HEK293 (cell line): ENCODE results near the gene HOXB4.

ENCODE experiments used
- CTCF ChIA-PET: fragments of 350-600 bp; formaldehyde crosslinking; extraction: SDS; loops from one replicate; lab custom pipeline; 2021; ENCODE audit warnings: antibody characterized with exemption; lab: Yijun Ruan, JAX
- POLR2A ChIA-PET: fragments of 300-600 bp; formaldehyde crosslinking; extraction: SDS; loops from one replicate; lab custom pipeline; 2020; ENCODE audit warnings: antibody characterized with exemption, inconsistent platforms; lab: Yijun Ruan, JAX
- H3K27ac ChIP-seq: fragments of 200-500 bp; sonication (Bioruptor generic); 2 replicates; pipeline ENCODE4 v1.5.1; 2014; ENCODE audit warnings: low read depth, low read length, control low read depth, inconsistent platforms; ENCODE audit errors: extremely low read depth
- H3K36me3 ChIP-seq, 2 experiments: fragments of 200-500 bp in 1 of 2; sonication (Bioruptor generic) in 1 of 2; 1 replicate in 1 of 2; 2 replicates in 1 of 2; pipeline ENCODE4 v1.5.1; 2014 to 2017; ENCODE audit warnings: inconsistent platforms in 2 of 2, low read length in 2 of 2; ENCODE audit not compliant: control insufficient read depth in 2 of 2, insufficient read depth in 1 of 2
- H3K4me1 ChIP-seq: fragments of 200-500 bp; sonication (Bioruptor generic); 2 replicates; pipeline ENCODE4 v1.5.1; 2014; ENCODE audit warnings: mild to moderate bottlenecking, low read length, inconsistent platforms; ENCODE audit not compliant: control insufficient read depth, insufficient read depth
- H3K4me3 ChIP-seq: 2 replicates; pipeline ENCODE4 v1.5.1; 2011; ENCODE audit warnings: low read depth, mild to moderate bottlenecking, control low read depth, low read length, moderate library complexity
- H3K9me3 ChIP-seq: fragments of 200-500 bp; sonication (Bioruptor generic); 2 replicates; pipeline ENCODE4 v1.5.1; 2014; ENCODE audit warnings: low read depth, low read length, inconsistent platforms; ENCODE audit not compliant: control insufficient read depth, insufficient read depth
- AEBP2 ChIP-seq: fragments of 450-650 bp; formaldehyde crosslinking; IDR thresholded peaks from 2 replicates; pipeline ENCODE4 v1.5.1; 2016; ENCODE audit warnings: missing biosample characterization, missing genetic modification characterization, borderline replicate concordance
- GLIS1 ChIP-seq: fragments of 450-650 bp; formaldehyde crosslinking; IDR thresholded peaks from 2 replicates; pipeline ENCODE4 v1.5.1; 2016; ENCODE audit warnings: missing biosample characterization, missing genetic modification characterization
- GLIS2 ChIP-seq: fragments of 450-650 bp; formaldehyde crosslinking; IDR thresholded peaks from 2 replicates; pipeline ENCODE4 v1.5.1; 2016; ENCODE audit warnings: missing biosample characterization, missing genetic modification characterization
- SCRT2 ChIP-seq: fragments of 450-650 bp; formaldehyde crosslinking; IDR thresholded peaks from 2 replicates; pipeline ENCODE4 v1.5.1; 2016; ENCODE audit warnings: missing biosample characterization, missing genetic modification characterization
- TCF7L2 ChIP-seq: IDR thresholded peaks from 2 replicates; pipeline ENCODE4 v1.6.1; 2011; ENCODE audit warnings: low read depth, mild to moderate bottlenecking, inconsistent platforms, low read length, moderate library complexity, borderline replicate concordance
- YY2 ChIP-seq: fragments of 450-650 bp; formaldehyde crosslinking; IDR thresholded peaks from 2 replicates; pipeline ENCODE4 v1.5.1; 2016; ENCODE audit warnings: missing biosample characterization, missing genetic modification characterization
- ZBTB10 ChIP-seq: fragments of 450-650 bp; formaldehyde crosslinking; IDR thresholded peaks from 2 replicates; pipeline ENCODE4 v1.5.1; 2016; ENCODE audit warnings: missing biosample characterization, missing genetic modification characterization
- ZBTB44 ChIP-seq: fragments of 450-650 bp; IDR thresholded peaks from 2 replicates; pipeline ENCODE4 v1.5.1; 2018; ENCODE audit warnings: missing biosample characterization, mild to moderate bottlenecking, missing genetic modification characterization
- ZEB2 ChIP-seq: fragments of 450-650 bp; formaldehyde crosslinking; IDR thresholded peaks from 2 replicates; pipeline ENCODE4 v1.5.1; 2016; ENCODE audit warnings: missing biosample characterization, missing genetic modification characterization
- ZNF121 ChIP-seq: fragments of 450-650 bp; formaldehyde crosslinking; IDR thresholded peaks from 2 replicates; pipeline ENCODE4 v1.5.1; 2016; ENCODE audit warnings: missing biosample characterization, missing genetic modification characterization
- ZNF132 ChIP-seq: fragments of 450-650 bp; formaldehyde crosslinking; IDR thresholded peaks from 2 replicates; pipeline ENCODE4 v1.5.1; 2017; ENCODE audit warnings: missing biosample characterization, missing genetic modification characterization, borderline replicate concordance
- ZNF133 ChIP-seq: fragments of 450-650 bp; formaldehyde crosslinking; IDR thresholded peaks from 2 replicates; pipeline ENCODE4 v1.5.1; 2016; ENCODE audit warnings: missing biosample characterization, missing genetic modification characterization
- ZNF211 ChIP-seq: fragments of 450-650 bp; formaldehyde crosslinking; IDR thresholded peaks from 2 replicates; pipeline ENCODE4 v1.5.1; 2016; ENCODE audit warnings: low read depth, missing biosample characterization, missing genetic modification characterization
- ZNF311 ChIP-seq: fragments of 450-650 bp; formaldehyde crosslinking; IDR thresholded peaks from 2 replicates; pipeline ENCODE4 v1.5.1; 2017; ENCODE audit warnings: missing biosample characterization, missing genetic modification characterization, borderline replicate concordance
- ZNF449 ChIP-seq: fragments of 450-650 bp; formaldehyde crosslinking; IDR thresholded peaks from 2 replicates; pipeline ENCODE4 v1.5.1; 2017; ENCODE audit warnings: missing biosample characterization, mild to moderate bottlenecking, missing genetic modification characterization, moderate library complexity
- ZNF513 ChIP-seq: fragments of 450-650 bp; IDR thresholded peaks from 2 replicates; pipeline ENCODE4 v1.5.1; 2018; ENCODE audit warnings: missing biosample characterization, missing genetic modification characterization
- ZNF518A ChIP-seq: fragments of 450-650 bp; formaldehyde crosslinking; conservative IDR thresholded peaks from 2 replicates; pipeline ENCODE4 v1.5.1; 2016; ENCODE audit warnings: low read depth, missing biosample characterization, missing genetic modification characterization
- ZNF548 ChIP-seq: fragments of 450-650 bp; formaldehyde crosslinking; IDR thresholded peaks from 2 replicates; pipeline ENCODE4 v1.5.1; 2016; ENCODE audit warnings: missing biosample characterization, missing genetic modification characterization
- ZNF621 ChIP-seq: fragments of 450-650 bp; formaldehyde crosslinking; IDR thresholded peaks from 2 replicates; pipeline ENCODE4 v1.5.1; 2017; ENCODE audit warnings: missing biosample characterization, missing genetic modification characterization
- ZSCAN5A ChIP-seq: fragments of 450-650 bp; formaldehyde crosslinking; IDR thresholded peaks from 2 replicates; pipeline ENCODE4 v1.5.1; 2016; ENCODE audit warnings: missing biosample characterization, missing genetic modification characterization

HOXB4 gene

GRCh38 chr17:48597528-48597777 lies 19.3 kb upstream of the HOXB4 start (continued):
- TF ChIP-seq AEBP2 (tag by site-specific recombination) = no peak
- no peak for TF ChIP-seq ZSCAN5A
- peak; percentile 85 for TF ChIP-seq GLIS2
- TF ChIP-seq ZNF121 = no peak
- TF ChIP-seq GLIS1 (tag by site-specific recombination) = no peak
- no peak for TF ChIP-seq ZNF133 (tag by site-specific recombination)
- no peak for TF ChIP-seq ZNF211 (tag by site-specific recombination)
- 0 out of 2 replicates have a peak, but pooled peaks have one; percentile 25 for TF ChIP-seq SCRT2 (tag by site-specific recombination)
- no peak for TF ChIP-seq ZNF518A (tag by site-specific recombination)

- ChIA-PET CTCF (interaction anchor here (0.6 to 2.6 kb wide), 5 partner anchors 96 to 377 kb away, joined by 3 to 10 read pairs (median 3); no protein-coding TSS in a partner anchor), POLR2A (no interaction called here)
- peak overlapping the region; percentile 87; the same call in 1 of the 2 replicates for H3K27ac ChIP-seq
- H3K4me3 ChIP-seq = peak overlapping the region; percentile 71
- H3K36me3 ChIP-seq = peaks cover 5 to 37% of the 10 kb centered on the region in 2 experiments; a peak in 1 of 3 replicates
- no peaks in the 10 kb centered on the region for H3K9me3 ChIP-seq
- peaks cover 46% of the 10 kb centered on the region for H3K4me1 ChIP-seq
- no peak; the same call in 1 of the 2 replicates for TF ChIP-seq GLIS2
- no peak for TF ChIP-seq ZNF449 (tag by site-specific recombination)
- no peak for TF ChIP-seq ZBTB10 (tag by site-specific recombination)
- no peak for TF ChIP-seq ZBTB44 (tag by site-specific recombination)
- TF ChIP-seq ZNF132 (tag by site-specific recombination) = no peak
- TF ChIP-seq ZNF548 (tag by site-specific recombination) = no peak
- peak; percentile 94 for TF ChIP-seq ZEB2 (tag by site-specific recombination)
- TF ChIP-seq ZNF311 = no peak
- TF ChIP-seq ZNF621 = no peak
- TF ChIP-seq TCF7L2 = no peak
- TF ChIP-seq ZNF513 (tag by site-specific recombination) = no peak
- TF ChIP-seq YY2 (tag by site-specific recombination) = no peak
Measured at GRCh38 chr17:48596735-48597527, 18.8 kb upstream of the HOXB4 start.
